HG03342 (cell line): ENCODE results near the gene ARHGEF37.

ENCODE experiments used
- ATAC-seq: cut with Tn5 transposase; IDR thresholded peaks from one replicate; pipeline ENCODE4 v1.9.1; 2021; ENCODE audit warnings: mild to moderate bottlenecking, moderate library complexity; ENCODE audit not compliant: unreplicated experiment

ARHGEF37 gene

GRCh38 chr5:149622466-149622865 is 41.2 kb downstream of the ARHGEF37 start:
- ATAC-seq: no peak

GRCh38 chr5:149623473-149623872 is 42.2 kb downstream of the ARHGEF37 start:
- ATAC-seq: no peak

GRCh38 chr5:149627070-149627469 is 45.8 kb downstream of the ARHGEF37 start:
- no peak for ATAC-seq

- no peak for ATAC-seq
Measured at GRCh38 chr5:149628221-149628620, 46.9 kb downstream of the ARHGEF37 start.

GRCh38 chr5:149628846-149629388 is 47.6 kb downstream of the ARHGEF37 start:
- no peak for ATAC-seq

- ATAC-seq: no peak
Measured at GRCh38 chr5:149629421-149629820, 48.1 kb downstream of the ARHGEF37 start.

GRCh38 chr5:149630337-149630736 is 49.0 kb downstream of the ARHGEF37 start:
- ATAC-seq: no peak

- no peak for ATAC-seq
Measured at GRCh38 chr5:149631506-149631905, 50.2 kb downstream of the ARHGEF37 start.

- ATAC-seq: no peak
Measured at GRCh38 chr5:149632311-149633251, 51.3 kb downstream of the ARHGEF37 start.

GRCh38 chr5:149633476-149634350 is 52.4 kb downstream of the ARHGEF37 start:
- no peak for ATAC-seq

GRCh38 chr5:149635394-149635793 is 54.1 kb downstream of the ARHGEF37 start:
- ATAC-seq: no peak

- ATAC-seq: no peak
Measured at GRCh38 chr5:149636191-149636860, 55.0 kb downstream of the ARHGEF37 start.

GRCh38 chr5:149636861-149637246 is 55.6 kb downstream of the ARHGEF37 start:
- ATAC-seq: no peak

GRCh38 chr5:149638136-149638535 is 56.8 kb downstream of the ARHGEF37 start:
- ATAC-seq: no peak

GRCh38 chr5:149638546-149639241 is 57.4 kb downstream of the ARHGEF37 start:
- ATAC-seq: no peak

- ATAC-seq: no peak
Measured at GRCh38 chr5:149639737-149640136, 58.4 kb downstream of the ARHGEF37 start.

- ATAC-seq: no peak
Measured at GRCh38 chr5:149640350-149640999, 59.2 kb downstream of the ARHGEF37 start.

GRCh38 chr5:149641000-149641576 is 59.8 kb downstream of the ARHGEF37 start:
- ATAC-seq: no peak

GRCh38 chr5:149641600-149641999 is 60.3 kb downstream of the ARHGEF37 start:
- ATAC-seq: no peak
